PC-3 (cell line): Measurements from ENCODE around the gene CPS1.

Experiments used
- CTCF ChIP-seq: fragments of 300-600 bp; sonication (generic); conservative IDR thresholded peaks from 2 replicates; pipeline ENCODE4 v1.5.1; 2017; ENCODE audit warnings: antibody characterized with exemption, low read depth, mild to moderate bottlenecking, low read length
- EZH2 ChIP-seq: fragments of 300-600 bp; sonication (generic); IDR thresholded peaks from one replicate; pipeline ENCODE4 v1.6.1; 2017; ENCODE audit warnings: antibody characterized with exemption, mild to moderate bottlenecking, low read length; ENCODE audit not compliant: unreplicated experiment
- EZH2phosphoT487 ChIP-seq: fragments of 300-600 bp; sonication (generic); IDR thresholded peaks from 2 replicates; pipeline ENCODE4 v1.6.1; 2018; ENCODE audit warnings: mild to moderate bottlenecking, antibody characterized with exemption, low read length, borderline replicate concordance

GRCh38 chr2:210687786-210688470 lies 131.5 kb downstream of the CPS1 start:
- TF ChIP-seq CTCF (no peak), EZH2 (no peak), EZH2phosphoT487 (no peak)
